NCI-H2227 (cell line): ENCODE data around the gene ZNF207.
"Not testable (repeated sequence)": the region's sequence is repeated elsewhere in the genome, so short reads cannot be mapped to it uniquely, and the experiment has no call there.

Experiments
- DNase-seq: peaks from one replicate; lab custom pipeline; 2025; ENCODE audit not compliant: unreplicated experiment; lab: John Stamatoyannopoulos, UW

ZNF207 gene

GRCh38 chr17:32349854-32350665, at the start of gene ZNF207:
ZNF207 (plus strand) TSS chr17:32350157; CDS start chr17:32350286, 129 bp downstream.
- DNase-seq: peak; percentile 96

DNA sequence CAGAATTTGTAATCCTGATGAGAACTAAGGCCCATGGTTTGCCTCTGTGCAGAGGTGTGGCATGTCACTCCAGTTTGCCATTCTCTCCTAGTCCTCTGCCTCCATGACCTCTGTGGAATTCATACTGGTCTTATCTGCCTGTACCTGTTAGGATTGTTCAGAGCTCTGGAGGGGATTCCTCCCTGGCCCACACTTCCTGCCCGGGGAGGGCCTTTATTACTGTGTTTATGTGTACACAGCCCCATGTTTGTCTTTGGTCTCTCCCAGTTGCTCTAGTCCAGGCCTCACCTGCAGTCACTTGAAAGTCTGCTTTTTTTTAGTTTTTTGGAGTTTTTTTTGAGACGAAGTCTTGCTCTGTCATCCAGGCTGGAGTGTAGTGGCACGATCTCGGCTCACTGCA, 47.9 kb upstream of the ZNF207 start:
- DNase-seq: no peak

DNA sequence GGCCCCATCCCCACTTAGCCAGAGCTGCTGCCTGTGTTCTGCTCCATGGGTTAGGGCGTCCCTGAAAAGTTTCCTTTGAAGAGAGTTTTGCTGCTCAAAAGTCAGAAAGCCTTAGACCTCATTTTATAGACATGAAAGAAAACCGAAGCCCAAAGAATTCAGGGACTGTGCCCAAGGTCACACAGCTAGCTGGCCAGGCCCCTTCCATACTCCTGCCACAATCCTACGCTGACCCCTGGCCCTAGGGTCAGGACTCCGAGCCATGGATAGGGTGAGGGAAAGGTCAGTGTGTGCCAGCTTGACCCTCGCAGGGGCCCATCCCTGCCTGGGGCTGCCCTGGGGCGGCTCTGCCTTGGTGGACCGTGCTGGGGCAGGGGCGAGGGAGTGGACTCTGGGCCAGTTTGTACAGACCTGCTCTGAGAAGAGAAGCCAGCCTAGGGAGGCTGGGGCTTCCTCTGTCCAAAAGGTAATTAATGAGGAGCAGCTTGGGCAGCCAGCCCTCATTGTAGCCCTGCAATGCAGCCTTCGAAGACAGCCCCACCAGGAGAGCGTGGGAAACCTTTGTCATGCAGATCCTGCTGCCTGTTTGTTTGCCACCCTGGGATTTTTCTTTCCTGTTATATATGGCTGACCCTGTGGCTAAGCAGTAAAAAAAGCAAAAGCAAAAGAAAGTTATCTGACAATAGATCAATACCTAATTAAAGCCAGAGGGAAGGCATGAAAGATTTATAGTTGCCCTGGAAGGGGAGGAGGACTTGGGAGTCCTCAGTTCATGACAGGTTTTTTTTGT, 46.9 kb upstream of the ZNF207 start:
- no peak for DNase-seq

GRCh38 chr17:32303781-32304288, 46.1 kb upstream of the ZNF207 start:
- no peak for DNase-seq

GRCh38 chr17:32305049-32305448, 44.9 kb upstream of the ZNF207 start:
- no peak for DNase-seq

- DNase-seq: no peak
Measured at GRCh38 chr17:32307658-32308057, 42.3 kb upstream of the ZNF207 start.

GRCh38 chr17:32311028-32311536, 38.9 kb upstream of the ZNF207 start:
- peak; percentile 22 for DNase-seq

DNA sequence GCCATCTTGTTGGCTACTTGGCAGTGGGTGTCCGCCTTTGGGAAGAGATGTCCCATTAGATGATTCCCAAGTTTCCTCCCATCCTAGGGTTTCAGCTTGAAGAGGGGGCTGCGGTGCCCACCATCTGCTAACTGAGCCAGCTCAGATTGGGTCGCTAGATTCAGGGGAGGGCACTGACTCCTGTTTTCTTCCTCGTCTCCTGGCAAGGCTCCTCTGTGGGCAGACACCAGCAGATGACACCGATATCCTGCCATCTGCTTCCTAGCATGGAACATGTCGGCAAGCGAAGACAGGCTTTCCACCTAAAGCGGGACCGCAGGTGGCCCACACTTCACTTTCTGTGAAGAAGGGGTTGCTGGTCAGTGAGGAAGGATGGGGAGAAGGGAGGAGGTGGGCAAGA, 35.3 kb upstream of the ZNF207 start:
- no peak for DNase-seq

- DNase-seq: peak; percentile 45
Measured at GRCh38 chr17:32315171-32315570, 34.8 kb upstream of the ZNF207 start.

DNA sequence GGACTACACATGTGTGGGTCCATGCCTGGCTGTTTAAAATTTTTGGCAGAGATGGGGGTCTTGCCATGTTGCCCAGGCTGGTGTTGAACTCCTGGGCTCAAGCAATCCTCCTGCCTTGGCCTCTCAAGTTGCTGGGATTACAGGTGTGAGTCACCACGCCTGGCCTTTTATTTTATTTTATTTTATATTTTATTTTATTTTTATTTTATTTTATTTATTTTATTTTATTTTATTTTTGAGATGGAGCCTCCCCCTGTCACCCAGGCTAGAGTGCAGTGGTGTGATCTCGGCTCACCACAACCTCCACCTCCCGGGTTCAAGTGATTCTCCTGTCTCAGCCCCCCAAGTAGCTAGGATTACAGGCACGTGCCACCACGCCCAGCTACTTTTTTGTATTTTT, 33.3 kb upstream of the ZNF207 start:
- not testable (repeated sequence) for DNase-seq

DNA sequence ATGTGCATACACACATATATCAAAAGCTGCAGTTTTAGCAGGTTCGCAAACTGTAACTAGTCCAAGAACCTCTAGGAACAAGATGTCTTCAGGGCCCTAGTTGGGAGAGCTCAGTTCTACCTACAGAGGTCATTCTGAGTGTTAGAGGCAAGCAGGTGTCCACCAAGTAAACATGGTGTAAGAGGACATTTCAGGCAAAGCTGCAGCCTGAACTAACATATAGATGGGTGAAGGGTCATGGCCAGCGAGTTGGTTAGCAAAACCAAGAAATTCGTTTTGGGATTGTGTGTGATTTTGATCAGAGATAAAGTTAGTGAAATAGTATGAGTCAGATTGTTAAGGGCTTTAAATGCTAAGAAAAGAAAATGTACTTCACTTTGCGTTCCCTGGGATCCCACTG, 32.6 kb upstream of the ZNF207 start:
- no peak for DNase-seq

DNA sequence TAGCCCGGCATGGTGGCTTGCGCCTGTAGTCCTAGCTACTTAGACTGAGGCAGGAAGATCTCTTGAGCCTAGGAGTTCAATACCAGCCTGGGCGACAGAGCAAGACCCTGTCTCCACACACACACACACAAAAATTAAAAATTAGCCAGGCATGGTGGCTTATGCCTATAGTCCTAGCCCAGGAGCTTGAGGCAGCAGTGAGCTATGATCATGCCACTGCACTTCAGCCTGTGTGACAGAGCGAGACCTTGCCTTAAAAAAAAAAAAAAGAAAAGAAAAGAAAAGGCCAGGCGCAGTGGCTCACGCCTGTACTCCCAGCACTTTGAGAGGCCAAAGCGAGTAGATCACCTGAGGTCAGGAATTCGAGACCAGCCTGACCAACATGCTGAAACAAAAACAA, 31.9 kb upstream of the ZNF207 start:
- DNase-seq: no peak

DNA sequence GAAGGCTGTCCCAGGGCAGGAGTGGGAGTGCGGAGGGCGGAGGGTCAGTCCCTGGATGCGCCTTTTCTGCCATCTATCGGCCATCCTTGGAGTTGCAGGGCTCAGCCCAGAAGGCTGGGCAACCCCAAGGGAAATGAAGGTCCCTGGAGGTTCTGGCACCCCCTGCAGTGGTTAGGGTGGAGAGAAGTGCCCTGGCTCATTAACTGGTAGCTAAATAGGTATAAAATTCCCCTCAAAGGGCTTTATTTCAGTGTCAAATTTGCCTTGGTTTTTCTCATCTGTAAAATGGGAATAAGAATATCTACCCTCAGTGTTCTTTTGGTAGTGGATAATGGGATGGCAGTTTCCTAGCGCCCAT, 30.4 kb upstream of the ZNF207 start:
- peak; percentile 51 for DNase-seq

DNA sequence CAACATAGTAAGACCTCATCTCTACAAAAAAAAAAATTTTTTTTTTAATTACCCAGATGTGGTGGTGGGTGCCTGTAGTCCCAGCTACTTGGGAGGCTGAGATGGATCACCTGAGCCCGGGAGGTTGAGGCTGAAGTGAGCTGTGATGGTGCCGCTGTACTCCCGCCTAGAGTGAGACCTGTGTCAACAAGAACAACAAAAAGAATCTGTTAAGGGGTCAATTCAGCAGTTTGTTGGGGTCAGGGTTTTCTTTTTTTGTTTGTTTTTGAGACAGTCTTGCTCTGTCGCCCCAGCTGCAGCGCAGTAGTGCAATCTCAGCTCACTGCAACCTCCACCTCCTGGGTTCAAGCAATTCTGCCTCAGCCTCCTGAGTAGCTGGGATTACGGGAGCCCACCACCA, 29.9 kb upstream of the ZNF207 start:
- not testable (repeated sequence) for DNase-seq

DNA sequence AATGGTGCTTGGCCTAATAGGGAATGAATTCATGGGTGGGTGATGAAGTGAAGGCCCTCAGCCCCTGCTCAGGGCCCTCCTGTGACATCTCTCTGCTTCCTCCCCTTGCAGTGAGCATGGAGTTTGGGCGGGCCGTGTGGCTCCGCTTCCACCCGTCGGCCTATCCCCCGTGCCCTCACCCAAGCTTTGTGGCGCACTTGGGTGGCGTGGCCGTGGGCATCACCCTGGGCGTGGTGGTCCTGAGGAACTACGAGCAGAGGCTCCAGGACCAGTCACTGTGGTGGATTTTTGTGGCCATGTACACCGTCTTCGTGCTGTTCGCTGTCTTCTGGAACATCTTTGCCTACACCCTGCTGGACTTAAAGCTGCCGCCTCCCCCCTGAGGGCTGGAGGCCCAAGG, 29.1 kb upstream of the ZNF207 start:
- no peak for DNase-seq

- DNase-seq: no peak
Measured at GRCh38 chr17:32323046-32323445, 26.9 kb upstream of the ZNF207 start.

GRCh38 chr17:32323811-32324491, 26.0 kb upstream of the ZNF207 start:
- no peak for DNase-seq

- DNase-seq: no peak
Measured at GRCh38 chr17:32327911-32328310, 22.0 kb upstream of the ZNF207 start.

DNA sequence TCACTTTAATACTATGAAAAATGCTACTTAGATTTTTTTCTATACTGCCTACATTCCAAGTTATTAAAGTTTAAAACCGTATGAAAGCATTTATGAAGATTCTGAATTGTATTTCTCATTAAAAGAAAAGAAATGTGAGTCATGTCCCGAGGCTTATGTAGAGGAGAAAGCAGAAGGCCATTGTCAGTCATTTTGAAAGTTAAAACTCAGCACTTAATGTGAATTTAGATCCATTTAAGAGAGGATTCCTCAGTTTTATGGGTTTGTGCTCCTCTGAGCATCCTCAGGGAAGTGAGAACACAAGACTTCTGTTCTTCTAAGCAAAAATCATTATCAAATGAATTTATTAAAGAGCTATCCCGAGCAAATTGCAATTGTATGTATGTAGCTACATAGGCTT, 19.8 kb upstream of the ZNF207 start:
- no peak for DNase-seq

- no peak for DNase-seq
Measured at GRCh38 chr17:32331243-32332040, 18.5 kb upstream of the ZNF207 start.

DNA sequence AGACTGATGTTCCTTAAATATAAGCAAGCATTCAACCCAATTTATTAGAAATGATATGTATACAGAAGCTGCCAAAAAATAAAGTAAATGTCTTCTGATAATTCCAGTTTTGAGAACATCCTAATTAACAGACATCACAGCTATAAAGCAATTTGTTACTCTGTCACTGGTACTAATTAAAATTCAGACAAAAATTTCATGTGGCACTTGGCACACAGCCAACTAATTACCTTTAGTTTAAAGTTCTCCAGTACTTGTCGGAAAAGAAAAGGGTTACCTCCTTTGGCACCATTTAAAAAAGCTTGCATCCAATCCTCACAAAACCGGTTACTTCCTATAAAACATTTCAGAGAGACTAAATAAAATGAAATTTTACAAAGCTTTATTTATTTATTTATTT, 16.8 kb upstream of the ZNF207 start:
- no peak for DNase-seq
